CD1c-positive myeloid dendritic cell (primary cell): ENCODE measurements around the gene DNAAF2.
"Not testable (repeated sequence)": the region's sequence is repeated elsewhere in the genome, so short reads cannot be mapped to it uniquely, and the experiment has no call there.

Experiments
- DNase-seq: peaks from one replicate; pipeline ENCODE4 v3.0.0-alpha.2; 2016; ENCODE audit errors: extremely low spot score

The DNAAF2 gene

GRCh38 chr14:49621114-49621881 is 13.7 kb downstream of the DNAAF2 start:
- DNase-seq = peak; percentile 90

DNA sequence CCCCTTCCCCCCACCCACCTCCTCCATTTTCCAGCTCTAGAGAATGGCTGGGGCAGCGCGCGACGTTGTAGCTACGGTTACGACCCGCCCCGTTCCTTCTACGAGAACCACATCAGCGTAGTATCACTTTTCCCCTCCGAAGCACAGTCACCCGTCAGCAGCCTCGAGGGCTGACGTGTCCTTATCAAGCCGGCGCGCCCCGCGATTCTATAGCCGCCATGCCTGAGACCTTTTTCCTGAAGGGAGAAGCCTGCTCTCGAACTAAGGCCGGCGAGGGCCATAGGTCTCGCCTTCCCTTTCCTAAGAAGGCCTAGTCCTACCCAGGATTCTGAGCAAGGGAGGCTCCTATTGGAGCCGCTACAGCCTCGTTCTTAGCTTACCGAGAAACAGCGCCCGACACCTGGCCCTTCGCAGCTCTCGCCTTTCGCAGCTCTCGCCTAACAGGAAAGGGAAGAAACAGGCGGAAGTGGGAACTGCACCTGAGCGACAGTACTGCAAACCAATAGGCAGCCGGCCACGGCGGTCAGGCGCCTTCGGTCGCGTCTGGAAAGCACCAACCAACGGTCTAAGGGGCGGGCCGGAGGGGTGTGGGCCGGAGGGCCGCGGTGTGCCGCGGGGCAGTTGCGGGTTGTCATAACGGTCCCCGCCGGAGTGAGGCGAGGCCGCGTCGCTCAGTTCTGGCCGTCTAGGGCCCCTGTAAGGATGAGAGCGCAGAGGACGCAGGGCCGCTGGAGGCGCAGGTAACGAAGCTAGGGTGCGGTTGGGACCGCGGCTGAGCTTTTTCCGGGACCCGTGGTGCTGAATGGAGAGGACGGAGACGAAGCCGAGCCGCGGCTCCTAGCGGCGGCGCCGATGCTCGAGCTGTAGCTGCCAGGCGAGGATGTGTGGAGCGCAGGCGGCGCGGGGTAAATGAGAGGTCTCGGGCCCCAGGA is 14.6 kb downstream of the DNAAF2 start, which contains the start of the genes MGAT2 and RPL36AL:
MGAT2 (plus strand) TSS at position 618 of the 932 bp plus-strand sequence. CDS start 470 bp downstream, outside the sequence.
RPL36AL (minus strand) TSS at position 445 of the 932 bp plus-strand sequence. CDS start 1,522 bp downstream, outside the sequence.
- DNase-seq = peak; percentile 98

DNA sequence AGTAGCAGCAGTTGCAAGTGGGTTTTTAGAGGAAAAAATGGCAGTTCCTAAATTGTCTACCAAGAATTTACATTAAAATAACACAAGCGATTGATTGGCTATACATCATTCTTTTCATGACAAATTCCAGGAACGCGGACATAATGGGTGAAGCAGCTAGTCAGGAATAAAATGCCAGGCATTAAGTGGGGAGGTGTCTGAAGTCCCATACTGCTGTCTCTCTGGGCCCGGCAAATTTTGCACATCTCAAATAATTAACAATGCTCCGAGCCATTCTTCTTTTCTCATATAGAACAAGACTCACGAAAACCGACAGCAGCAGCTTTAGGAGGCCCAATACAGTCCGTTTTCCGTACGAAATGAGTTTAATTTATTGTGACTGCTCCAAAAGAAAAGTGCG is 15.3 kb downstream of the DNAAF2 start:
- no peak for DNase-seq

DNA sequence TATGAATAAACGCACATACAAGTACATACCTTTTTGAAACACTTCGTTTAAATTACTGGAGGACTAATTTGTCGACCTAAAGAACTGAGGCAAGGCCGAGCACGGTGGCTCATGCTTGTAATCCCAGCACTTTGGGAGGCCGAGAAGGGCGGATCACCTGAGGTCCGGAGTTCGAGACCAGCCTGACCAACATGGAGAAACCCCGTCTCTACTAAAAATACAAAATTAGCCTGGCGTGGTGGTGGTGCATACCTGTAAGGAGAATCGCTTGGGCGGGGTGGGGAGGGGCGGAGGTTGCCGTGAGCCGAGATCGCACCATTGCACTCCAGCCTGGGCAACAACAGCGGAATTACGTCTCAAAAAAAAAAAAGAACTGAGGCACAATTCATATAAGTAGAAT is 15.8 kb downstream of the DNAAF2 start:
- not testable (repeated sequence) for DNase-seq

DNA sequence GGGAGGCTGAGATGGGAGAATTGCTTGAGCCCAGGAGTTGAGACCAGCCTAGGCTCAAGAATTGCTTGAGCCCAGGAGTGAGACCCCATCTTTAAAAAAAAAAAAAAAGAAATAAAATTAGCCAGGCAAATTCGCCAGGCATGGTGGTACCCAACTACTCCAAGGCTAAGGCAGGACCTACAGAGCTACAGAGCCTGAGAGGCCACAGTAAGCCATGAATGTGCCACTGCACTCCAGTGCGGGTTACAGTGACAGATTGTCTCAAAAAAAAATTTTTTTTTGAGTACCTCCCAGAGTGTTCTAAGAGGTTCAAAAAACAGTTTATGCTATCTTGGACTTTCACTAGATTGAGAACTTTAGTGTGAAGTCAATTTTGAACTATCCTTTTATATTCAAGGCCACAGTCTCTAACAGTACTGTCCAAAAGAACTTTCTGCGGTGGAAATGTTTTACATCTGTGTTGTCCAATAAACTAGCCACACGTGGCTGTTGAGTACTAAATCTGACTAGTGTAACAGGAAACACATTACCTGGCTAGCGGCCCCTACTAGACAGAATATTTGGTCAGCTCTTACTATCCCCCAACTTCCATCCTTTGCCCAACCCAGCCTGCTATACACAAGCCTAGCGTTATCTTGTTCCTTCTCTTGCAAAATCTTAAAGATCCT is 17.1 kb downstream of the DNAAF2 start:
- DNase-seq = no peak

DNA sequence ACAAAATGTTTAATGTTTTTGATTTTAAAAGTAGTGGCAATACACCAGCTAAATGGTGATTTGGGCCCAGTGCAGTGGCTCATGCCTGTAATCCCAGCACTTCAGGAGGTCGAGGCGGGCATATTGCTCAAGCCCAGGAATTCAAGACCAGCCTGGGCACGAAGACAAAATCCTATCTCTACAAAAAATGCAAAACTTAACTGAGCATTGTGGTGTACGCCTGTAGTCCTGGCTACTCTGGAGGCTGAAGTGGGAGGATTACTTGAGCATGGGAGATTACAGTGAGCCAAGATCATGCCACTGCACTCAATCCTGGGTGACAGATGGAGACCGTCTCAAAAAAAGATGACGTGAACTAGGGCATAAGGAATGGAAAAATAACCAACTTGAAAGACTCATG is 19.3 kb downstream of the DNAAF2 start:
- DNase-seq = no peak

GRCh38 chr14:49614196-49614595 is 20.8 kb downstream of the DNAAF2 start:
- no peak for DNase-seq

DNA sequence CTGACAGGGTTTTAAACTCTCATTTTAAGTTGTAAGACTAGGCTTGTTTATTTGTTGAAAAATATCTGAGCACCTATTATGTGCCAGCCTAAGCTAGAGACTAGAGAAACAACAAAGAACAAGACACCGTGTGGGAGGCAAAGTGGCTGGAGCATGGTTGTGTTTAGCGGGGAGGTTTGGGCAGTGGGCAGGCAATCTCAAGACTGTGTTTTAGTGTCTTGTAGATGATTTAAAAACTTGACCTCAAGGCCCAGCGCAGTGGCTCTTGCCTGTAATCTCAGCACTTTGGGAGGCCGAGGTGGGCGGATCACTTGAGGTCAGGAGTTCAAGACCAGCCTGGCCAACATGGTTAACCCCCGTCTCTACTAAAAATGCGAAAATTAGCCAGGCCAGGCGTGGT is 22.4 kb downstream of the DNAAF2 start:
- no peak for DNase-seq

- no peak for DNase-seq
Measured at GRCh38 chr14:49612251-49612650, 22.8 kb downstream of the DNAAF2 start.

- DNase-seq = no peak
Measured at GRCh38 chr14:49607583-49607982, 27.5 kb downstream of the DNAAF2 start.

- peak; percentile 87 for DNase-seq
Measured at GRCh38 chr14:49598485-49599300, 36.4 kb downstream of the DNAAF2 start, which contains the start of gene LRR1. TSS of gene LRR1 (plus strand) at chr14:49598940. CDS start at chr14:49599021, 81 bp downstream.

GRCh38 chr14:49598189-49598484 is 36.9 kb downstream of the DNAAF2 start:
- DNase-seq = no peak

DNA sequence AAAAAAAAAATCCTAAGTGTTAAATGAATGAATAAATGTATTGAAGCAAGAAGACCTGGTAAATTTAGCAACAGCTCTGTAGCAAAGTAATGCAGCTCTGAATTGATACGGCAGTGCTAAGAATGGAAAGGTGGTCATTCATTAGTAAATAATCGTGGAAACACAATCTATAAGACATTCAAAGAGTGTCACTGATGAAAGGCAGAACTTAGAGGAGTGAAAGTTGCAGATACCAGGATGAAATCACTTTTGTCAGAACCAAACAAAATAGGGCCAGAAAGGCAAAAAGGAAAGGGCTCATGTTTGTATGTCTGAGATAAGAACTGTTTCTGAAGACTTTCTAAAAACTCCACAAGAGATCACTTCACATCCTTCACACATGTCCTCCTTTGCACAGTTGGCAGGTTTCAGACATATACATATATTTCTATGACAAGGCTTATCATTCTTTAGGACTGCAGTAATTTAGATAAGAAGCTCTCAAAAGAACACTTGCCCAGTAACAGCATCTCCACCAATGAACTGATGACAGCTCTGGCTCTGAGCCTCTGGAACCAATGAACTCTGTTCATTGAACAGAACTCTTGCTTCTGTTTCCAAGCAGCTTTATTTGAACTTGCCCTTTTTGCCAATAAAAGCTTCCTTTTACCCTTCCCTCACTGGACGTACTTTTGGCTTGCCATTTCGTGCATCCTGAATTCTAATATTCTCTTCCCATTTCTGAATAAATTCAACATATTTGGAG is 40.5 kb downstream of the DNAAF2 start:
- DNase-seq = no peak

GRCh38 chr14:49593016-49593415 is 42.0 kb downstream of the DNAAF2 start:
- no peak for DNase-seq

GRCh38 chr14:49589387-49589786 is 45.7 kb downstream of the DNAAF2 start:
- DNase-seq = no peak

- DNase-seq = peak; percentile 90
Measured at GRCh38 chr14:49586673-49587460, 48.2 kb downstream of the DNAAF2 start.

DNA sequence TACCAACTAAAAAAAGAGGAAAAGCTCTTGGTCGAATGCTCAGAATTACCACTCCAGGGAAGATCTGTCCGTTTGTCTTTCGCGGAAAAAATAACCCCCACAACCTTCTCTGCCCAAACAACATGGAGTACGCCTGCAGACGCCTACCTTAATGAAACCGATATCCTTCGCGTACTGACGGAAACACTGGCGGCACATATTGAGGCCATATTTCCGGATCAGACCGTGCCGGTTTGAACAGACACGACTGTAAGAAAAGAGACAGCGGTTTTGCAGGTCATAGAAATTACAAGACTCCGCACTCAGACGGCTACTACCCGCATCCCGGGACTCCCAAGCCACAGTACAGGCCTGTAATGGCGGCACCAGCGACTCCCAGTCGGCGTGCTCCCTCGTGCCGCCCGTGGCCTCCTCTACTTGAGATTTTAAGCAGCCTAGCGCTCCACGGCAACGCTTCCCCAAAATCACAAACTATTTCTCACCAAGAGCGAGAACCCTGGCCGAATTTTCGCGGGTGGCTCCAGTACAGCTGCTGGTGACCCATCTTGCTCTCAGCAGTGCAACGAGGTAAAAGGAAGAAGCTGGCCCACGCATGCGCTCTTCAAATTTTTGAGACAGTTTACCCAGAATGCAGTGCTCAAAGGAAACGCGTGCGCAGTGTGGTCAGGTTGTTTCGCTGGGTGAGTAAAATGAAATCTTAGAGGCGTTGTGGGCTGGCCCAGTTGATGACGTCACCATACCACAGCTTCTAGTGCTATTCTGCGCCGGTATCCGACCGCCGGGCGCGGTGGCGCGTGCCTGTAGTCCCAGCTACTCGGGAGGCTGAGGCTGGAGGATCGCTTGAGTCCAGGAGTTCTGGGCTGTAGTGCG is 49.0 kb downstream of the DNAAF2 start, which contains the start of gene RPS29:
RPS29 (minus strand) TSS at position 578 of the 870 bp plus-strand sequence; CDS start at position 544, 34 bp downstream.
- peak; percentile 100 for DNase-seq

- DNase-seq = not testable (repeated sequence)
Measured at GRCh38 chr14:49584981-49585640, 49.9 kb downstream of the DNAAF2 start.
